ENCODE results near the gene CSNK1D. TPM values are rescaled to one million over a fixed set of nuclear protein-coding genes. Genes with fewer than 3 reads are reported as not detected.

CSNK1D gene
- total RNA-seq, 1 experiment from 2014 or later: 80.4 TPM

DNA sequence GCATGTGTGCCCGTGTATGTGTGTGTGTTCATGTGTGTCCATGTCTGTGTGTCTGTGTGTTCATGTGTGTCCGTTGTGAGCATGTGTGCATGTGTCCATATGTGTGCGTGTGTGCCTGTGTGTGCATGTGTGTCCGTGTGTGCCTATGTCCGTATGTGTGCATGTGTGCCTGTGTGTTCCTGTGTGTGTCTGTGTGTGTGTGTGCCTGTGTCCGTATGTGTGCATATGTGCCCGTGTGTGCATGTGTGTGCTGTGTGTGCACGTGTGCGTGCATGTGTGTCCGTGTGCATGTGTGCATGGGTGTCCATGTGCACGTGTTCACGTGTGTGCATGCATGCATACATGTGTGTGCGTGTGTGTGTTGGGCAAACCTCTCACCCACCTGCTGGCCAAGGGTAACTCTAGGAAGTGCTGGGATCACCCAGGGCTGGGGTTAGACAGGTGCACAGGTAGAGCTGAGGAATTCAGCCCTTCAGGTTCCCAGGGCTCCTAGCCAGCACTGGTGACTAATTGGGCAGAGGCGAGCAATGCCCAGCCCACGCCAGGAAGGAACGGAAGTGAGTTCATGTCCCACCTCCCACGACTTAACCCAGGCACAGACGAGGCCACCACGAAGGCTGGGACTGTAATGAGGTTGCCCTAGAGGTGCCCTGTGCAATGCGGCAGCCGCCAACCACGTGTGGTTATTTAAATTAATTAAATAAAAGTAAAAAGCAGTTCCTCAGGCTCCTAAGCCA lies 8.2 kb upstream of the CSNK1D start:
- in situ Hi-C loops (cut with HindIII; ENCODE audit: low pct_unique_long_range_greater_than_20kb, low sequenced_read_pairs): no loop called here
- DNase-seq (ENCODE audit: low read depth): peak; percentile 60

DNA sequence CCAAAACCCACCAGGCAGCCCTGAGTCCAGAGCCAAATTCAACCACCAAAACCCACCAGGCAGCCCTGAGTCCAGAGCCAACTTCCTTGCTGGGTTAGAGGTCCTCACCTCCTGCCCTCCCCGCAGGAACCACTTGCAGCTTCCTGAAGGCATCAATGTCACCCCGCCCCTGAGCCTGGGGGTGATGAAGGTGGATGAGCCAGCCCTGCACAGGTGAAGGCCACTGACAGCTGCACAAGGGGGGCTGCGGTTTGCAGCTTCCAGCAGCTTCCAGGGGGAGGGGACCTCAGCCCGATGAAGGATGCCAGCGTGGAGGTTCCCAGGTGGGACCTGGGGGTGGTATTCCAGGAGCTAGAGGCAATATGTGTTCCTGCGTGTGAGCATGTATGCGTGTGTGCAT lies 7.6 kb upstream of the CSNK1D start:
- in situ Hi-C loops (cut with HindIII; ENCODE audit: low pct_unique_long_range_greater_than_20kb, low sequenced_read_pairs): no loop called here
- no peak for DNase-seq (ENCODE audit: low read depth)

GRCh38 chr17:82280537-82280936 lies 7.0 kb upstream of the CSNK1D start:
- DNase-seq (ENCODE audit: low read depth): no peak
- in situ Hi-C loops (cut with HindIII; ENCODE audit: low pct_unique_long_range_greater_than_20kb, low sequenced_read_pairs): no loop called here

- no peak for DNase-seq (ENCODE audit: low read depth)
- in situ Hi-C loops (cut with HindIII; ENCODE audit: low pct_unique_long_range_greater_than_20kb, low sequenced_read_pairs): no loop called here
These were observed 5.4 kb upstream of the CSNK1D start for GRCh38 chr17:82278786-82279391.

DNA sequence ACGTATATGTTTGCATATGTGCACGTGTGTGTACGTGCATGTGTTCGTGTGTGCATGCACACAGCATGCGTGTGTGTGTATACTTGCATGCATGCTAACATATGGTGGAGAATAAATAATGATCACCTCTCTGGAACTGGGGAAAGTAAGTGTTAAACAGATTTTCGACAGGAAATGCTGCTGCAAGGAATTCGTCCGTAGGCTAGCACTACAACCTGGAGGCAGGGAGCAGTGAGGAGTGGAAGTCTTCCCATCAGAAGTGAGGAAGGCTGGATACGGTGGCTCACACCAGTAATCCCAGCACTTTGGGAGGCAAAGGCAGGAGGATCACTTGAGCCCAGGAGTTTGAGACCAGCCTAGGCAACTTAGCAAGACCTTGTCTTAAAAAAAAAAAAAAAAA lies 4.8 kb upstream of the CSNK1D start:
- no peak for DNase-seq (ENCODE audit: low read depth)
- in situ Hi-C loops (cut with HindIII; ENCODE audit: low pct_unique_long_range_greater_than_20kb, low sequenced_read_pairs): no loop called here

DNA sequence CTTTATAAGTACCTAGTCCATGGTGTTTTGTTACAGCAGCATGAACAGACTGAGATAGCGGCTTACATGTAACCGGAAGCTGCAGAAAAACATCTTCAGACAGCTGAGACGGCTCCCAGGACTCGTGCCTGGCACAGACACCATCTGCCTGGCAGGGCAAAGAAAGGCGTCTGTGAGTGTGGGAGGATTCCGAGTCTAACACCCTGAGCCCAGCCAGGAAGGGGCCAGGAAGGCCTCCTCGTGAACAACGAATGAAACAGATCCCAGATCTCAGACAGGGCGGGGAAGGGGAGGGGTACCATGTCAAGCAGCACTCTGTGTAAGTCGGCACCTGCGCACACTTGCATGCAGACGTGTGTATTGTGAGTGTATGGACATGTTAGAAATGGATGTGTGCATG lies 4.4 kb upstream of the CSNK1D start:
- no peak for DNase-seq (ENCODE audit: low read depth)
- in situ Hi-C loops (cut with HindIII; ENCODE audit: low pct_unique_long_range_greater_than_20kb, low sequenced_read_pairs): no loop called here

- in situ Hi-C loops (cut with HindIII; ENCODE audit: low pct_unique_long_range_greater_than_20kb, low sequenced_read_pairs): no loop called here
- no peak for DNase-seq (ENCODE audit: low read depth)
These were observed 3.4 kb upstream of the CSNK1D start for GRCh38 chr17:82276938-82277337.

DNA sequence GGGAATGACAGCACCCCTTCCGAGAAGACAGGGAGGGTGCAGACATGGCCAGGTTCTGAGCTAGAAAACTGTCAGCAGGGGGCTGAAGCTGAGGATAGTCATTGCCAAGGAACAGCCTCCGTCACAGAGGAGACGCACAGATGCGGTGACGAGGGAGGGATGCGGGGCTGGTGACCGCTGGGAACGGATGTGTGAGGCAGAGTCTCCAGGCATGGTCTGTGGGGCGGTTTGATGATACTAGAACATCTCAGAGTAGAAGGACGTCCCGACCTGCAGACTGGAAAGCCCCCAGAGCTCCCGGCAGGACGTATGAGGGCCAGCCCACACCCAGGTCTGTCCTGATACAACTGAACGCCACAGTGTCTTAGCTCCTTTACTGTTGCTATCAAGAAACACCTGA lies 1.8 kb upstream of the CSNK1D start:
- DNase-seq (ENCODE audit: low read depth): no peak
- in situ Hi-C loops (cut with HindIII; ENCODE audit: low pct_unique_long_range_greater_than_20kb, low sequenced_read_pairs): no loop called here

- in situ Hi-C loops (cut with HindIII; ENCODE audit: low pct_unique_long_range_greater_than_20kb, low sequenced_read_pairs): no loop called here
- DNase-seq (ENCODE audit: low read depth): no peak
These were observed 877 bp upstream of the CSNK1D start for GRCh38 chr17:82274134-82275020.

GRCh38 chr17:82272495-82273326 lies 789 bp downstream of the CSNK1D start:
- DNase-seq (ENCODE audit: low read depth): no peak
- in situ Hi-C loops (cut with HindIII; ENCODE audit: low pct_unique_long_range_greater_than_20kb, low sequenced_read_pairs): no loop called here

DNA sequence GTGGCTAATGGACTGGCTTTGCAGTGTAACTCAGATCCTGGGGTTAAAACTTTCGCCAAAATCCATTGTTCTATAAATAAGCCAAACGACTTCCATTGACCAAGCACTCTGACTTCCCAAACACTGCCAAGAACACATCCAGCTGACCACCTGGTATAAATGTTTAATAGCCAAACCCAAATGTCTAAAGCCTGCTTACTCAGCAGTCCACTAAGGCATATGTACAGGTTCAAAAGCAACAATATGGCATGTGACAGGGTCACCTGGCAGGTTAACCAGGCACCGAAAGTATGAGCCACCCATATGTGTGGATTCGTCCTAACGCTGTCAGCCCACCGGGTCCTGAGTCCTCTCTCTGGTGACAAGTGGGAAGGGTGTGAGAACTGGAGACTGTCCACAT lies 2.1 kb downstream of the CSNK1D start:
- DNase-seq (ENCODE audit: low read depth): no peak
- in situ Hi-C loops (cut with HindIII; ENCODE audit: low pct_unique_long_range_greater_than_20kb, low sequenced_read_pairs): no loop called here

DNA sequence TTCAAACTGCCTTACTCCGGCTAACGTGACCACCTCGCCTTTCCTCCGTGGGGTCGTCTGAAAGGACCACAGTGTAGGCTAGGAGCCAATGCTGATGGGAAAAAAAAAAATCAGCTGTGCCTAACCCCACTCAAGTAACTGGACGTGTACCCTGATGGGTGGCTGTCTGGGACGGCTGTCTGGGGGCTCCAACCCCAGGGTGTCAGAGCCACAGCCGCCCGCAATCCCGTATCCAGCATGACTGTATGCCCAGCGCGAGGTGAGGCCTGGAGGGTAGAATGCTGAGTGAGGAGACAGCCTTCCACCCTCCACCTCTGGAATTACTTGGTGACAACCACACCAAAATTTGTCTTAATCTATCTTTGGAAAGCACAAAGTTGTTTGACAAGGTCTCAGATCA lies 2.8 kb downstream of the CSNK1D start:
- no peak for DNase-seq (ENCODE audit: low read depth)
- in situ Hi-C loops (cut with HindIII; ENCODE audit: low pct_unique_long_range_greater_than_20kb, low sequenced_read_pairs): no loop called here

- in situ Hi-C loops (cut with HindIII; ENCODE audit: low pct_unique_long_range_greater_than_20kb, low sequenced_read_pairs): no loop called here
These were observed 3.5 kb downstream of the CSNK1D start for GRCh38 chr17:82269882-82270500.

DNA sequence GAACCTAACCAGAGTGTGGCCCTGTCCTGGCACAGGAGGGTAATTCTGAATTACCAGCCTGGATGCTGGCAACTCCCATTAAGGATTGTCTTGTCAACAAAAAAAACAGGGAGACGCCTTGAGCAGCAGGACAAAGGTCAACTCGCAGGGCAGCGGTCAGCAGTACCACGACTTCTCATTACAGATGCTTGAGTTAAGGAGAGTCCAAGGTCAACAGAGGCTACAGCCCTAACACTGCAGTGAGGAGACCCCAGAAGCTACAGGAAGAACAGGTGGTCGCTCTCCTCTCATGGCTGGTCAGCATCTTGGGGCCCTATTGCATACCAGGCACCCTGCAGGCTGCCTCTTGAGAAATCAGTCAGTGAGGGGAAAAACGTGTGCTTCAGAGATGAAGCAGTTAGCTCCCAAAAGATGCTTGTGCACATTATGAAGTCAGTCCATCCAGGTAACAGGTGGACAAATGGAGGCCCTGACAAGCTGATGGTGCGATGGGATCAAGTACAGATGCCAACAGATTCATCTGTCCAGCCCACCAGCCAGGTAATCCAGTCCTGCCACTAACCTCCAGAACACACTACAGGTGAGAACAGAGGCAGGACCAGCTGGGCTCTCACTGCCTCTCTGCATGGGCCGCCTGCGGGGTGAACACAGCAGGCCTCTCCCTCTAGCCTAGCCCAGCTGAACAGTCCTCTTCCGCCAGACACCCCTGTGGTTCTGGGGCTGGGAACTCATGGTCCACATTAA lies 4.2 kb downstream of the CSNK1D start:
- DNase-seq (ENCODE audit: low read depth): no peak
- in situ Hi-C loops (cut with HindIII; ENCODE audit: low pct_unique_long_range_greater_than_20kb, low sequenced_read_pairs): no loop called here

More at GRCh38 chr17:82269882-82270500, 3.5 kb downstream of the CSNK1D start:
- DNase-seq (ENCODE audit: low read depth): no peak

GRCh38 chr17:82267575-82268379 lies 5.7 kb downstream of the CSNK1D start:
- in situ Hi-C loops (cut with HindIII; ENCODE audit: low pct_unique_long_range_greater_than_20kb, low sequenced_read_pairs): no loop called here

GRCh38 chr17:82266142-82266541 lies 7.4 kb downstream of the CSNK1D start:
- in situ Hi-C loops (cut with HindIII; ENCODE audit: low pct_unique_long_range_greater_than_20kb, low sequenced_read_pairs): no loop called here
- DNase-seq (ENCODE audit: low read depth): no peak

More at GRCh38 chr17:82267575-82268379, 5.7 kb downstream of the CSNK1D start:
- DNase-seq (ENCODE audit: low read depth): peak; percentile 91

DNA sequence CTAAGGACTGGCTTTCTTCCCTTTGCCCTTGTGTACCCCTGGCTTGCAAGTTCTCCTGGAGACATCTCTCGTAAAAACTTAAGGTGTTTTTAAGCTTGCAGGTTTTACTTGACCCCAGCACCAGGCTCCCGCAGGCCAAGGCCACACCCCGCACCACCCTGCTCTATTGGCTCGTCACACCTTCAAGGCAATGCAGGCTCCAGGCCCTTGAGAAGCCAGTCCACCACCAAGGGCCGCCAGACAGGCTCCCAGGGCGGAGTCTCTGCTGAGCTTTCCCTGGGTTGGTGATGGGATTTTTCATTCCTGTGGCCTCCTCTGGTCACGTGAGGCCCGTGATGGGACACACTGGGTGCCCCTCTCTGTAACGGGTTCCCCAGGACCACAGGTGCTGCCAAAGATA lies 9.9 kb downstream of the CSNK1D start:
- DNase-seq (ENCODE audit: low read depth): no peak
- in situ Hi-C loops (cut with HindIII; ENCODE audit: low pct_unique_long_range_greater_than_20kb, low sequenced_read_pairs): no loop called here

All from Caki2 (cell line).